Skeletal muscle satellite cell (primary cell): ENCODE measurements around the gene S100Z.
"Not testable (repeated sequence)": the region's sequence is repeated elsewhere in the genome, so short reads cannot be mapped to it uniquely, and the experiment has no call there.

Source experiments
- H3K27me3 ChIP-seq: 2 replicates; pipeline ENCODE4 v1.7.0; 2013; ENCODE audit warnings: low read length; ENCODE audit not compliant: control insufficient read depth, insufficient read depth
- H3K36me3 ChIP-seq: 2 replicates; pipeline ENCODE4 v1.7.0; 2013; ENCODE audit warnings: mild to moderate bottlenecking, control low read depth, low read length; ENCODE audit not compliant: insufficient read depth
- H3K4me1 ChIP-seq: 2 replicates; pipeline ENCODE4 v1.7.0; 2013; ENCODE audit warnings: low read length; ENCODE audit not compliant: control insufficient read depth, insufficient read depth
- H3K4me2 ChIP-seq: 2 replicates; pipeline ENCODE4 v1.7.0; 2013; ENCODE audit warnings: mild to moderate bottlenecking, low read length
- H3K4me3 ChIP-seq: 2 replicates; pipeline ENCODE4 v1.7.0; 2013; ENCODE audit warnings: low read length
- H3K9ac ChIP-seq: 2 replicates; pipeline ENCODE4 v1.7.0; 2013; ENCODE audit warnings: mild to moderate bottlenecking, low read depth, low read length, moderate library complexity
- H3K9me3 ChIP-seq: replicated peaks from 2 replicates; pipeline ENCODE4 v1.7.0; 2013; ENCODE audit warnings: mild to moderate bottlenecking, control low read depth, low read length

S100Z gene

DNA sequence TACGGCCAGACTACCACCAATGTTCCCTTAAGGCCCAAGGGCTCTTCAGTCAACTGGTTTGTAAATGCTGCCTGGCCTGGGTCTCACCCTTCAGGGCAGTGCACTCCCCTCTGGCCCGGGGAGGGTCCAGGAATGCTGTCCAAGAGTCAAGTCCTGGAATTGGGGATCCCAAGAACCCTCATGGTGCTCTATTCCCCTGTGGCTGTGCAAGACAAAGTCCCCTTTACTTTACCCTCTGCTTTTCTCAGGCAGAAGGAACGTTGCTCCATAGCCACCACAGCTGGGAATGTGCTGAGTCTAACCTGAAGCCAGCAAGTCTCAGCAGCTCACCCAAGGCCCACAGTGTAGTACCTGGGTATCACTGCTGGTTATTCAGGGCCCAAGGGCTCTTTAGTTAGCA is 51.7 kb downstream of the S100Z start:
- no peak overlapping the region for H3K4me2 ChIP-seq
- no peak overlapping the region for H3K4me3 ChIP-seq
- no peak overlapping the region for H3K9ac ChIP-seq
- H3K27me3 ChIP-seq, result peaks cover 10% of the 10 kb centered on the region
- no peaks in the 10 kb centered on the region for H3K36me3 ChIP-seq
- H3K9me3 ChIP-seq, result no peaks in the 10 kb centered on the region
- no peaks in the 10 kb centered on the region for H3K4me1 ChIP-seq

DNA sequence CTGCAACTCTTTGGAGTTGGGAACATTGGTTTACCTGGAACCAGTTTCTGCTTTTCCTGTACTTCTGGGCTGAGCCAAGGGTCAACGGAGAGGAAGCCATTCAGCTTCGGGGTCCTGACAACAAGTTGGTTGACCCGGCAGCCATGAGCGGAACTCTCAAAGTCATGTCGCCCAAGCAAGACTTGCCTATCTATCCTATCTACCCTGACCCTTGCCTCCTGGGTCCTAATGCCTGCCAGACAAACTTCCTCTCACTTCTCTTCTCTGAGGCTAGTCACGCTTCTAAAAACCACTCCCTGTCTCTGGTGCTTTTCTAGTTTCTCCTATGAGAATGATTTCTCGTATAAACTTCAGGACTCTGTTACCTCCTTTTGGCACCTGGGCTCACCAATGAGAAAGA is 58.4 kb downstream of the S100Z start:
- Histone ChIP-seq H3K4me1 (no peaks in the 10 kb centered on the region), H3K36me3 (no peaks in the 10 kb centered on the region), H3K27me3 (no peaks in the 10 kb centered on the region), H3K4me2 (no peak overlapping the region), H3K4me3 (no peak overlapping the region), H3K9me3 (no peaks in the 10 kb centered on the region), H3K9ac (no peak overlapping the region)

DNA sequence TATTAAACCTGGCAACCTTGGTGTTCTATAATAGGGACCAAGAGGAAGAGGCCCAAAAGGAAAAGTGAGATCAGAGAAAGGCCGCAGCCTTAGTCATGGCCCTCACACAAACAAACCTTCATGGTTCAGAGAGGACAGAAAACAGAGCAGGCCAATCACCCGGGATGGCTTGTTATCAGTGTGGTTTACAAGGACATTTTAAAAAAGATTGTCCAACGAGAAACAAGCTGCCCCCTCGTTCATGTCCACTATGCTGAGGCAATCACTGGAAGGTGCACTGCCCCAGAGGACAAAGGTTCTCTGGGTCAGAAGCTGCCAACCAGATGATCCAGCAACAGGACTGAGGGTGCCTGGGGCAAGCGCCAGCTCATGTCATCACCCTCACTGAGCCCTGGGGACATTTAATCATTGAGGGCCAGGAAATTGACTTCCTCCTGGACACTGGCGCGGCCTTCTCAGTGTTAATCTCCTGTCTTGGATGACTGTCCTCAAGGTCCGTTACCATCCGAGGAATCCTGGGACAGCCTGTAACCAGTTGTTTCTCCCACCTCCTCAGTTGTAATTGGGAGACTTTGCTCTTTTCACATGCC is 60.6 kb downstream of the S100Z start:
- not testable (repeated sequence) for H3K9ac ChIP-seq, H3K4me3 ChIP-seq, H3K27me3 ChIP-seq, H3K4me1 ChIP-seq, H3K36me3 ChIP-seq, H3K9me3 ChIP-seq, H3K4me2 ChIP-seq

DNA sequence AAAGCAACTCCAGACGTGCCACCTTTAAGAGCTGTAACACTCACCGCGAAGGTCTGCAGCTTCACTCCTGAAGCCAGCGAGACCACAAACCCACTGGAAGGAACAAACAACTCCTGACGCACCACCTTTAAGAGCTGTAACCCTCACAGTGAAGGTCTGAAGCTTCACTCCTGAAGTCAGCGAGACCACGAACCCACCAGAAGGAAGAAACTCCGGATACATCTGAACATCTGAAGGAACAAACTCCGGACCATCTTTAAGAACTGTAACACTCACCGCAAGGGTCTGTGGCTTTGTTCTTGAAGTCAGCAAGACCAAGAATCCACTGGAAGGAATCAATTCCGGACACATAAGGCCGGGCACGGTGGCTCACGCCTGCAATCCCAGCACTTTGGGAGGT is 64.9 kb downstream of the S100Z start:
- H3K27me3 ChIP-seq, result not testable (repeated sequence)

DNA sequence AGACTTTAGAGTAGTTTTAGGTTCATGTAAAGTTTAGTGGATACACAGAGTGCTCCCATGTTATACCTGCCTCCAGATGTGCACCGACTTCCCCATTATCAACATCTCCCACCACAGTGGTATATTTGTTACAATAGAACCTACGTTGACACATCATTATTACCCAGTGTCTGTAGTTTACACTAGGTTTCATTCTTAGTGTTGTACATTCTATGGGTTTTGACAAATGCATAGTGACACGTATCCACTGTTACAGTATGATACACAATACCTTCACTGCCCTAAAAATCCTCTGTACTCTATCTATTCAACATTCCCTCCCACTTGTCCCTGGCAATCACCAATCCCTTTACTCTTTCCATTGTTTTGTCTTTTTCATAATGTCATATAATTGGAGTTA is 68.7 kb downstream of the S100Z start:
- Histone ChIP-seq H3K36me3 (no peaks in the 10 kb centered on the region), H3K9me3 (no peaks in the 10 kb centered on the region), H3K4me3 (no peak overlapping the region), H3K9ac (no peak overlapping the region), H3K27me3 (peaks cover 9% of the 10 kb centered on the region), H3K4me2 (no peak overlapping the region), H3K4me1 (no peaks in the 10 kb centered on the region)

More for the DNA sequence above, 64.9 kb downstream of the S100Z start:
- H3K4me3 ChIP-seq, H3K9me3 ChIP-seq, H3K36me3 ChIP-seq, H3K4me2 ChIP-seq, H3K9ac ChIP-seq, H3K4me1 ChIP-seq: not testable (repeated sequence)

DNA sequence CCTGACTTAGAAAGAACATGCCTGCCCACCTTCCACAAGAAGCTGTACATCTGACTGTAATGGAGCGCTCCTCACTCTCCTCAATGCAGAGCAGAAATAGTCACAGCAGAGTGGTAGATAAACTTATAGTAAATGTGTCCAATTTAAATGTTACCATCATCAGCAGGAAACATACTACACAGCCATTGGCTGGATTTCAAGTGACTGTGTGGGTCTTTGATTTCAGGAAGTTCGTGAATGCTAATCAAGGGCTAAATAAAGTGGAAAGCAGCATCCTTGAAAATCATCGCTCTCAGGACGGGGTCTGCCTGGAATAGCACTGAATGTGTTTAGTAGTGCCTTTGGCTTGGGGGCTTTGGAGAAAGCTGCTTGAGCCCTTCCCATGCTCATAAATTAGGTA is 70.7 kb downstream of the S100Z start:
- Histone ChIP-seq H3K36me3 (no peaks in the 10 kb centered on the region), H3K9me3 (no peaks in the 10 kb centered on the region), H3K9ac (no peak overlapping the region), H3K4me2 (no peak overlapping the region), H3K4me3 (no peak overlapping the region), H3K27me3 (peaks cover 20% of the 10 kb centered on the region), H3K4me1 (no peaks in the 10 kb centered on the region)

DNA sequence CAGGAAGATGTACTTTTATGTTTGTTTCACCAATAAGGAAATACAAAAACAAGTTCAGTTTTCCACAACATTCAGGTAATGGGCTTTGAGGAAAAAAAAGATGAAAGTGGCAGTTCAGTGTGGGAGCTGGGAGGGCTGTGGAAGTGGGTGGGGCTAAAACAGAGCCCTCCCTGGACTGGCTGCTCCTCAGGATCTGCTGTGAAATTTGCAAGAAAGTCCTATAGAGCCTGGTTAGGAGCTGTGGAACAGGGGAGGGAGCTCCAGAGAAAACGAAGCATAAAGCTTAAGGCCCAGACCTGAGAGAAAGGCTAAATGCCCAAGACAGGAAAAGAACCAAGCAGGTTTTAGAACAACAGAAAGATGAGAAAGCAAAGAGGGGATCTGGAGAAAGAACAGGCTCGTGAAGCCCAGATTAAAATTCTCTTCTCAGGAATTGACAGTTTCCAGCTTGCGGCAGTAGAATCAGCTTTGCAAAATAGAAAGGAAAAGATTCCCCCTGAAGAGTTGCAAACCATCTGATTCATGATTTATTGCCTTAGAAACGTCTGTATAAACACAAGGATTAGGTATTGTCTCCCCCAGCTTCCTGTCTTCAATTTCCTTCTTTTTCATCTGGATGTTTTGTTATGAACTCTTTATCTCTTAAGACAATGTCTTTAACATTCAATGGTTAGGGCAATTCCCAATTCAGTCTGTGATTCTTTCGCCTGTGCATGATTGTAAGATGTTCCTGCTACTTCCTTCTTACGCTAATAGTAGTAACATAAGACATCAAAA is 76.7 kb downstream of the S100Z start:
- no peaks in the 10 kb centered on the region for H3K36me3 ChIP-seq
- no peak overlapping the region for H3K9ac ChIP-seq
- H3K4me3 ChIP-seq, result no peak overlapping the region
- peaks cover 47% of the 10 kb centered on the region for H3K27me3 ChIP-seq
- H3K9me3 ChIP-seq, result no peaks in the 10 kb centered on the region
- no peaks in the 10 kb centered on the region for H3K4me1 ChIP-seq
- no peak overlapping the region for H3K4me2 ChIP-seq

DNA sequence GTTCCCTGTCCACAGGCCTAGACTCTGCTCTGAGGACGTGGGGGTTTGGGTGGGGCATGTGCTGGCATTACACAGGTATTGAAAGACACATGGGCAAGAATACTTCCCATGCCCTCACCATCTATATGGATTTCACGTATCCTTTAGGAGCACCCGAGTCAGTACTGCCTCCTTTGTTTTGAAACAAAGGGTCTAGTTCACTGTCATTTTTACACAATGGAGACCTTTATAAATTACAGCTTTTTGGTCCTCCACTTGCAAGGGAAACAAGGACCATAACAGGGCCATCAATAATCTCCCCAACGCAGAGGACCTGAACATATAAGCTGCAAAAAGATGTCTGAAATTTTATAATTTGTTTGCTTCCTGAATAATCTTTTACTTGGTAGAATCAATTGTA is 78.1 kb downstream of the S100Z start:
- no peak overlapping the region for H3K9ac ChIP-seq
- no peak overlapping the region for H3K4me2 ChIP-seq
- no peak overlapping the region for H3K4me3 ChIP-seq
- H3K27me3 ChIP-seq, result peaks cover 50% of the 10 kb centered on the region
- no peaks in the 10 kb centered on the region for H3K36me3 ChIP-seq
- no peaks in the 10 kb centered on the region for H3K4me1 ChIP-seq
- H3K9me3 ChIP-seq, result no peaks in the 10 kb centered on the region

DNA sequence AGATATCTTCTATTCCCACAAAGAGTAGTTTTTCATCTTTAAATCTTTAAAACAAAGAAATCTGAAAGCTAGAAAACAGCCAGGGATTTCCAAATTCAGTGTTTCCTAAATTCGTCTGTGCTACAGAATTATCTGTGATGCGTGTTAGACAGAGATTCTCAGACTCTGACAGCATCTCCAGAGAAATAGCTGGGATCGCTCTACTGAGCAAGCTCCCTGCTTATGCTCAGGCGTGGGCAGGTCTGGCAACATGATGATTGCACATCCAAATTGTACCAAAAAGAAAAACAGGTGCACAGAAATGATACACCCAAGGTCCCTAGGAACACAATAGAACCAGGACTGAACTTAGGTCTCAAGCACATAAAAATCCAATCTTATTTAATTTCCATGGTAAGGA is 80.3 kb downstream of the S100Z start:
- Histone ChIP-seq H3K4me2 (no peak overlapping the region), H3K9ac (no peak overlapping the region), H3K4me1 (no peaks in the 10 kb centered on the region), H3K9me3 (no peaks in the 10 kb centered on the region), H3K4me3 (no peak overlapping the region), H3K27me3 (peaks cover 44% of the 10 kb centered on the region), H3K36me3 (no peaks in the 10 kb centered on the region)

DNA sequence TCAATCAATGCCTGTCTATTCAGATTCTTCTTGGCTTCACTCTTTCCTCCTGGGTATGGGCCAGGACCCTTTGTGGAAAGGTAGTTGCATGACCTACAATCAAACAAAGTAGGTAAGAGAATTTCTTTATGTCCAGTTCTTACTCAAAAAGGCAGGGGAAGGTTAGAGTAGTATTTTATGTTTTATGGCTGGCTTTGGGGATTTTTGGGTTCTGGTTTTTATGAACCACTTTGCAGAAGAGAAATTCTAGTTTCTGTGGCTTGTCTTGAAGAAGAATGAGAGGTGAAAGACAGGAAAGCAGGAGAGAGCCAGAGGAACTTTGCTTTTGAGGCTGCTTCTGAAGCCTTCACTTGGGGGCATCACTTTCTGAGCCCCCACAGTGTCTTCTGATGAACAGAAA is 88.4 kb downstream of the S100Z start:
- H3K36me3 ChIP-seq, result no peaks in the 10 kb centered on the region
- H3K4me1 ChIP-seq, result peaks cover 16% of the 10 kb centered on the region
- no peaks in the 10 kb centered on the region for H3K9me3 ChIP-seq
- peaks cover 3% of the 10 kb centered on the region for H3K27me3 ChIP-seq
- H3K4me2 ChIP-seq, result no peak overlapping the region
- no peak overlapping the region for H3K4me3 ChIP-seq
- no peak overlapping the region for H3K9ac ChIP-seq

DNA sequence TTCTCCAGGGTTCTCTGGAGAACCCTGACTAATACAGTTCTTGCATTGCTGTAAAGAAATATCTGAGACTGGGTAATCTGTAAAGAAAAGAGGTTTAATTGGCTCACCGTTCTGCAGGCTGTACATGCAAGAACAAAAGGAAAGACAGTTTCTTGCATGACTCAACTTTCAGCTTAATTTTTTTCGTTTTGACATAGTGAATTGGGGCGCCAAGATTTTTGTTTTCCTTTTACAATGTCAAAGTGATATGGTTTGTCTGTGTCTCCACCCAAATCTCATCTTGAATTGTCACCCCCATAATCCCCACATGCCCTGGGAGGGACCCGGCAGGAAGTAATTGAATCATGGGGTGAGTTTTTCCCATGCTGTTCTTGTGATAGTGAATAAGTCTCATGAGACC is 91.2 kb downstream of the S100Z start:
- H3K4me1 ChIP-seq, result peaks cover 21% of the 10 kb centered on the region
- H3K4me2 ChIP-seq, result no peak overlapping the region
- H3K36me3 ChIP-seq, result no peaks in the 10 kb centered on the region
- H3K9ac ChIP-seq, result no peak overlapping the region
- H3K9me3 ChIP-seq, result no peaks in the 10 kb centered on the region
- no peaks in the 10 kb centered on the region for H3K27me3 ChIP-seq
- no peak overlapping the region for H3K4me3 ChIP-seq

DNA sequence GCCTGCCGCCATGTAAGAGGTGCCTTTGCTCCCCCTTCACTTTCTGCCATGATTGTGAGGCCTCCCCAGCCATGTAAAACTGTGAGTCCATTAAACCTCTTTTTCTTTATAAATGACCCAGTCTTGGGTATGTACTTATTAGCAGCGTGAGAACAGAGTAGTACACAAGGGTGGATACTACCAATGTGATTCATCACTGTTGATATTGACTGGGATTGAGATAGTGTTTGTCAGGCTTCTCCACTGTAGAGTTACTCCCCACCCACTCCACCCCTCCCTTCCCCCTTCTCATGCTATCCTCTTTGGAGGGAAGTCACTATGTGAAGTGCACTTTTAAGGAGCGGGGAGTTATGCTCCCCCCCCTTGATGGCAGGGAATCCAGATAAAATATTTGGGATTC is 91.6 kb downstream of the S100Z start:
- Histone ChIP-seq H3K36me3 (no peaks in the 10 kb centered on the region), H3K9ac (no peak overlapping the region), H3K27me3 (no peaks in the 10 kb centered on the region), H3K4me1 (peaks cover 21% of the 10 kb centered on the region), H3K9me3 (no peaks in the 10 kb centered on the region), H3K4me3 (no peak overlapping the region), H3K4me2 (no peak overlapping the region)
